Measurements from ENCODE around the gene PREPL. TPM values are rescaled to one million over a fixed set of nuclear protein-coding genes. Genes with fewer than 3 reads are reported as not detected.

Gene PREPL
- total RNA-seq, 1 experiment from 2014 or later: 46.4 TPM

DNA sequence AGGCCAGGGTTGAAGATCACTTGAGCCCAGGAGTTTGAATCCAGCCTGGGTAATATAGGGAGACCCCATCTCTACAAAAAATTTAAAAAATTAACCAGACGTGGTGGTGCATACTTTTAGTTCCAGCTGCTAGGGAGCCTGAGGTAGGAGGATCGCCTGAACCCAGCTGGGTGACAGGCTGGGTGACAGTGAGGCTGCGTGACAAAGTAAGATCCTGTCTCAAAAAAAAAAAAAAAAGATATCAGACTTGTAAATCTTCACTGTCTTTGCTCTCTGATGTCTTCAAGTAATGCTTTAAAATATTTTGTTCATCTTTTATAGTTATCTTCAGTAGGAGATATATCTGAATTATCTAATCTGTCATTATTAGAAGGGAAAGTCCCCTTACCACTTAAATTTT, 11.0 kb upstream of the PREPL start:
- Histone ChIP-seq H3K4me3 (ENCODE audit: low read depth, low read length) (no peak overlapping the region), H3K27me3 (replicated peaks; ENCODE audit: control insufficient read depth, insufficient read depth, low read length) (no peaks in the 10 kb centered on the region), H3K36me3 (ENCODE audit: control insufficient read depth, insufficient read depth, low read length) (no peaks in the 10 kb centered on the region), H3K9me3 (no peaks in the 10 kb centered on the region), H3K4me1 (no peaks in the 10 kb centered on the region)
- ChIA-PET CTCF (no interaction called here), POLR2A (no interaction called here)
- H3K36me3 Mint-ChIP-seq (ENCODE audit: insufficient read depth, unreplicated experiment): peaks cover 6% of the 10 kb centered on the region
- DNase-seq: no peak
- intact Hi-C loops (cut with micrococcal nuclease; ENCODE audit: unreplicated experiment): no loop called here
- TF ChIP-seq, protein P1, sequence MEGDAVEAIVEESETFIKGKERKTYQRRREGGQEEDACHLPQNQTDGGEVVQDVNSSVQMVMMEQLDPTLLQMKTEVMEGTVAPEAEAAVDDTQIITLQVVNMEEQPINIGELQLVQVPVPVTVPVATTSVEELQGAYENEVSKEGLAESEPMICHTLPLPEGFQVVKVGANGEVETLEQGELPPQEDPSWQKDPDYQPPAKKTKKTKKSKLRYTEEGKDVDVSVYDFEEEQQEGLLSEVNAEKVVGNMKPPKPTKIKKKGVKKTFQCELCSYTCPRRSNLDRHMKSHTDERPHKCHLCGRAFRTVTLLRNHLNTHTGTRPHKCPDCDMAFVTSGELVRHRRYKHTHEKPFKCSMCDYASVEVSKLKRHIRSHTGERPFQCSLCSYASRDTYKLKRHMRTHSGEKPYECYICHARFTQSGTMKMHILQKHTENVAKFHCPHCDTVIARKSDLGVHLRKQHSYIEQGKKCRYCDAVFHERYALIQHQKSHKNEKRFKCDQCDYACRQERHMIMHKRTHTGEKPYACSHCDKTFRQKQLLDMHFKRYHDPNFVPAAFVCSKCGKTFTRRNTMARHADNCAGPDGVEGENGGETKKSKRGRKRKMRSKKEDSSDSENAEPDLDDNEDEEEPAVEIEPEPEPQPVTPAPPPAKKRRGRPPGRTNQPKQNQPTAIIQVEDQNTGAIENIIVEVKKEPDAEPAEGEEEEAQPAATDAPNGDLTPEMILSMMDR (IDR thresholded peaks at IDR 0.05; ENCODE audit: insufficient read depth in 1 of 2, low read depth in 1 of 2, low read length in 1 of 2, severe bottlenecking in 1 of 2, unreplicated experiment in 1 of 2): no peak
- no peak overlapping the region for H3K4me3 Mint-ChIP-seq (ENCODE audit: unreplicated experiment)
- no peaks in the 10 kb centered on the region for H3K27me3 Mint-ChIP-seq (ENCODE audit: insufficient read depth, unreplicated experiment)
- no peaks in the 10 kb centered on the region for H3K4me1 Mint-ChIP-seq (ENCODE audit: low read depth, unreplicated experiment)
- H3K27ac Mint-ChIP-seq (ENCODE audit: unreplicated experiment): no peak overlapping the region
- H3K9me3 Mint-ChIP-seq (ENCODE audit: unreplicated experiment): no peaks in the 10 kb centered on the region
- BruUV-seq (replicated peaks): no TSS peak

DNA sequence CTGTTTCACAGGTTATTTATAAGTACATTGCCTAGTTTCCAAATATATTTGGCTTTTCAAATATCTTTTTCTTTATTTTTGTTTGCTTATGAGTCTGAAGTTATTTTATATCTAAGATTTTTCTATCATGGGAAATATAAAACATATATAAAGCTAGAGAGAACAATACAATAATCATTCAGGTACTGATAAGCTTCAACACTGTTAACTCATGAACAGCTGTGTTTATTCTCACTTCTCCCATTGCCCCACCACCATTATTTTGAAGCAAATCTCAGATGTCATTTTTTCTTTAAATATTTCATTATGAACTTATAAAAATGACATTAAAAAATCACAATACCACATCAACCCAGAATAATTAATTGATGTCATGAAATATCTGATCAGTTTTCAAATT, 10.2 kb upstream of the PREPL start:
- H3K9me3 Mint-ChIP-seq (ENCODE audit: unreplicated experiment): no peaks in the 10 kb centered on the region
- H3K4me3 ChIP-seq (ENCODE audit: low read depth, low read length): no peak overlapping the region
- H3K27me3 ChIP-seq (replicated peaks; ENCODE audit: control insufficient read depth, insufficient read depth, low read length): no peaks in the 10 kb centered on the region
- TF ChIP-seq, protein P1 (IDR thresholded peaks at IDR 0.05; ENCODE audit: insufficient read depth in 1 of 2, low read depth in 1 of 2, low read length in 1 of 2, severe bottlenecking in 1 of 2, unreplicated experiment in 1 of 2): no peak
- no peaks in the 10 kb centered on the region for H3K27me3 Mint-ChIP-seq (ENCODE audit: insufficient read depth, unreplicated experiment)
- ChIA-PET CTCF (no interaction called here), POLR2A (interaction anchor here (0.6 kb wide), 1 partner anchor 9 kb away, joined by 3 read pairs; no protein-coding TSS in a partner anchor)
- no peak overlapping the region for H3K4me3 Mint-ChIP-seq (ENCODE audit: unreplicated experiment)
- peaks cover 6% of the 10 kb centered on the region for H3K36me3 Mint-ChIP-seq (ENCODE audit: insufficient read depth, unreplicated experiment)
- no peak for DNase-seq
- no TSS peak for BruUV-seq (replicated peaks)
- no peaks in the 10 kb centered on the region for H3K4me1 ChIP-seq
- no peaks in the 10 kb centered on the region for H3K4me1 Mint-ChIP-seq (ENCODE audit: low read depth, unreplicated experiment)
- intact Hi-C loops (cut with micrococcal nuclease; ENCODE audit: unreplicated experiment): no loop called here
- H3K9me3 ChIP-seq: no peaks in the 10 kb centered on the region
- no peaks in the 10 kb centered on the region for H3K36me3 ChIP-seq (ENCODE audit: control insufficient read depth, insufficient read depth, low read length)
- H3K27ac Mint-ChIP-seq (ENCODE audit: unreplicated experiment): no peak overlapping the region

DNA sequence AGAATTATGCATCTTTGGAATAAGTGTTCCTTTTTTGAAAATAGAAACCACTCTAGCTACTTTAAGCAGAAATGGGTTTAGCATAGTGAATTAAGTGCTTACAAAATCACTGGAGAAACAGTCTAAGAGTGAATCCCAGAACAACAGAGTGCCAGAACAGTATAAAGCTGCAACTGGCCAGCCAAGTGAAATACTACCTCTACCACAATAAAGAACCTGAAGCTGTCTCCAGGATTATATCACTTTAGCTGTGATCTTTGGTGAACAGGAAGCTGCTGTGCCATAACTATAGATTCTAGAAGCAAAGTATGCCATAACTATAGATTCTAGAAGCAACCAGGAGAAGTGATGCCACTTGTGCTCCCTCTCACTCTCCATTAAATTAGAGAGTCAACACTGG, 8.1 kb upstream of the PREPL start:
- no TSS peak for BruUV-seq (replicated peaks)
- no peak overlapping the region for H3K4me3 Mint-ChIP-seq (ENCODE audit: unreplicated experiment)
- intact Hi-C loops (cut with micrococcal nuclease; ENCODE audit: unreplicated experiment): no loop called here
- Histone ChIP-seq H3K4me3 (ENCODE audit: low read depth, low read length) (no peak overlapping the region), H3K36me3 (ENCODE audit: control insufficient read depth, insufficient read depth, low read length) (no peaks in the 10 kb centered on the region), H3K27me3 (replicated peaks; ENCODE audit: control insufficient read depth, insufficient read depth, low read length) (no peaks in the 10 kb centered on the region), H3K9me3 (no peaks in the 10 kb centered on the region), H3K4me1 (no peaks in the 10 kb centered on the region)
- no peaks in the 10 kb centered on the region for H3K27me3 Mint-ChIP-seq (ENCODE audit: insufficient read depth, unreplicated experiment)
- no peaks in the 10 kb centered on the region for H3K4me1 Mint-ChIP-seq (ENCODE audit: low read depth, unreplicated experiment)
- H3K27ac Mint-ChIP-seq (ENCODE audit: unreplicated experiment): no peak overlapping the region
- no peaks in the 10 kb centered on the region for H3K9me3 Mint-ChIP-seq (ENCODE audit: unreplicated experiment)
- peaks cover 6% of the 10 kb centered on the region for H3K36me3 Mint-ChIP-seq (ENCODE audit: insufficient read depth, unreplicated experiment)
- DNase-seq: no peak
- POLR2A ChIA-PET: no interaction called here
- CTCF ChIA-PET: no interaction called here
- TF ChIP-seq, protein P1 (IDR thresholded peaks at IDR 0.05; ENCODE audit: insufficient read depth in 1 of 2, low read depth in 1 of 2, low read length in 1 of 2, severe bottlenecking in 1 of 2, unreplicated experiment in 1 of 2): no peak
